Mucosa of descending colon (tissue), 3 donors: ENCODE data around the gene FBXL19. TPM values are rescaled to one million over a fixed set of nuclear protein-coding genes. Genes with fewer than 3 reads are reported as not detected.
A peak's percentile ranks its signal among the peaks of the same experiment; 100 is the strongest.

Experiments
- ATAC-seq: fragments of 200-7000 bp; cut with Tn5 transposase; one replicate; pipeline ENCODE4 v1.9.1; 2020; ENCODE audit warnings: mild to moderate bottlenecking, moderate library complexity
- DNase-seq, 3 donors: peaks; one replicate each; pipeline ENCODE4 v3.0.0-alpha.2; 2020
- H3K36me3 ChIP-seq: fragments of 200-600 bp; one replicate; pipeline ENCODE4 v1.8.0; 2021; ENCODE audit warnings: low read depth, mild to moderate bottlenecking
- H3K4me1 ChIP-seq: fragments of 200-600 bp; one replicate; pipeline ENCODE4 v1.8.0; 2021; ENCODE audit warnings: low read depth, mild to moderate bottlenecking
- H3K4me3 ChIP-seq: fragments of 200-600 bp; one replicate; pipeline ENCODE4 v1.8.0; 2021; ENCODE audit warnings: mild to moderate bottlenecking
- H3K9me3 ChIP-seq: fragments of 200-600 bp; one replicate; pipeline ENCODE4 v1.8.0; 2021; ENCODE audit warnings: mild to moderate bottlenecking
- intact Hi-C, 2 donors: fragments of 100-400 bp; cut with DNase I in 1 of 2; cut with micrococcal nuclease in 1 of 2; formaldehyde crosslinking; loops; one replicate each; pipeline versions ENCODE4 v1.11.0 to v1.11.1; 2022; cut with DNase I, micrococcal nuclease
- long read RNA-seq, 2 donors: library from polyadenylated mRNA; unstranded; transcript quantifications; one replicate each; pipeline ENCODE4 v2.0.0, GENCODE V29; 2019 to 2021
- total RNA-seq, 3 donors: library from RNA; stranded (reverse); fragmentation: NEBNext Ultra II Directional in 2 of 3; extraction: Animal tissue kit (Norgen Biotek cat#: 25700) in 2 of 3; gene quantifications; one replicate each; pipeline versions ENCODE4 v1.2.1 to v1.2.4, GENCODE V29; 2021 to 2023
- TF ChIP-seq, protein P1 (sequence below): fragments of 200-600 bp; IDR thresholded peaks from one replicate; pipeline ENCODE4 v1.8.0; 2022; ENCODE audit warnings: antibody characterized with exemption, mild to moderate bottlenecking
- donor health status: DM: no; HTN: no; CAD: no; lungs with moderate emphysema.
- donor health status: DM: no; HTN: no; CAD: no.
- donor health status: DM: no; HTN: yes; CAD: no.

Gene FBXL19
- 10 to 100 TPM; 17.6 to 30.3 (median 22.4) TPM for total RNA-seq
- long read RNA-seq, donor 1, partial matches to known transcripts, result 5 of 8 reads
- long read RNA-seq, donor 1, other reads (novel, unspliced or antisense), result 3 of 8 reads
- long read RNA-seq, donor 2, partial matches to known transcripts, result 0 of 1 reads
- long read RNA-seq, donor 2, other reads (novel, unspliced or antisense), result 1 of 1 reads

DNA sequence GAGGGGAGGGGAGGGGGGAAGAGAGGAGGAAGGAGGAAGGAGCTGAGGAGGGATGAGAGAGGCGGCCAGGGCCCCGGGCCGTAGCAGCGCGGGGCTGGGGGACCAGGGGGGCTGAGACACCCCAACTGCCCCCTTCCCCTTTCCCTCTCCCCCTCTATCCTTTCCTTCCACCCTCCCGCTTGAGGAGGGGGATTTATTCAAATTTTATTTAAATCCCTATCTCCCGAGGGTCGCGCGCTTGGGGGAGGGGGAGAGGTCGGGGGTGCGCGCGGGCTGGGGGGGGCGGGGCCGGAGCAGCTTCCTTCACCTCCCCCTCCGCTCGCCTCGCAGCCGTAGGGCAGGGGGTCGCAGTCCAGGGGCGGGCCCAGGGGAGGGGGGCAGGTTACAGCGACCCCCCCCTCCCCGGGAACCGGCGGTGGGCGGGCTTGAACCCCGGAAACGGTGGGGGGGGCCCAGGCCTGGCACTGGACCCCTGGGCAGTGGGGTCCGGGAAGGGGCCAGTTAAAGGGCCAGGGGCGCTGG, at the start of gene FBXL19:
Gene FBXL19, plus strand, starts transcription at position 19 of the 522 bp plus-strand sequence. CDS start 2,183 bp downstream, outside the sequence.
- peak within 1 kb of the TSS; percentile 32 for H3K4me3 ChIP-seq
- TF ChIP-seq, protein P1, sequence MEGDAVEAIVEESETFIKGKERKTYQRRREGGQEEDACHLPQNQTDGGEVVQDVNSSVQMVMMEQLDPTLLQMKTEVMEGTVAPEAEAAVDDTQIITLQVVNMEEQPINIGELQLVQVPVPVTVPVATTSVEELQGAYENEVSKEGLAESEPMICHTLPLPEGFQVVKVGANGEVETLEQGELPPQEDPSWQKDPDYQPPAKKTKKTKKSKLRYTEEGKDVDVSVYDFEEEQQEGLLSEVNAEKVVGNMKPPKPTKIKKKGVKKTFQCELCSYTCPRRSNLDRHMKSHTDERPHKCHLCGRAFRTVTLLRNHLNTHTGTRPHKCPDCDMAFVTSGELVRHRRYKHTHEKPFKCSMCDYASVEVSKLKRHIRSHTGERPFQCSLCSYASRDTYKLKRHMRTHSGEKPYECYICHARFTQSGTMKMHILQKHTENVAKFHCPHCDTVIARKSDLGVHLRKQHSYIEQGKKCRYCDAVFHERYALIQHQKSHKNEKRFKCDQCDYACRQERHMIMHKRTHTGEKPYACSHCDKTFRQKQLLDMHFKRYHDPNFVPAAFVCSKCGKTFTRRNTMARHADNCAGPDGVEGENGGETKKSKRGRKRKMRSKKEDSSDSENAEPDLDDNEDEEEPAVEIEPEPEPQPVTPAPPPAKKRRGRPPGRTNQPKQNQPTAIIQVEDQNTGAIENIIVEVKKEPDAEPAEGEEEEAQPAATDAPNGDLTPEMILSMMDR, result no peak
- ATAC-seq (no peak), DNase-seq (peak; percentile 63 to 81 (median 78))
- intact Hi-C loops, result loop anchor here in 1 of 2 donors (5.0 kb wide), 1 partner anchor 81 kb away; no protein-coding TSS in a partner anchor
- H3K4me1 ChIP-seq, result peaks cover 7% of the 10 kb centered on the region
- no peaks in the 10 kb centered on the region for H3K9me3 ChIP-seq
- peaks cover 4% of the 10 kb centered on the region for H3K36me3 ChIP-seq

- Histone ChIP-seq H3K9me3 (no peaks in the 10 kb centered on the region), H3K4me1 (peaks cover 24% of the 10 kb centered on the region), H3K36me3 (no peaks in the 10 kb centered on the region), H3K4me3 (peak overlapping the region; percentile 85)
- TF ChIP-seq, protein P1, result no peak
- DNase-seq (peak in 2 of 3 donors; percentile 25 to 40), ATAC-seq (no peak)
- intact Hi-C loops, result no loop called here
Measured at GRCh38 chr16:30874244-30874820, 49.0 kb upstream of the FBXL19 start.

DNA sequence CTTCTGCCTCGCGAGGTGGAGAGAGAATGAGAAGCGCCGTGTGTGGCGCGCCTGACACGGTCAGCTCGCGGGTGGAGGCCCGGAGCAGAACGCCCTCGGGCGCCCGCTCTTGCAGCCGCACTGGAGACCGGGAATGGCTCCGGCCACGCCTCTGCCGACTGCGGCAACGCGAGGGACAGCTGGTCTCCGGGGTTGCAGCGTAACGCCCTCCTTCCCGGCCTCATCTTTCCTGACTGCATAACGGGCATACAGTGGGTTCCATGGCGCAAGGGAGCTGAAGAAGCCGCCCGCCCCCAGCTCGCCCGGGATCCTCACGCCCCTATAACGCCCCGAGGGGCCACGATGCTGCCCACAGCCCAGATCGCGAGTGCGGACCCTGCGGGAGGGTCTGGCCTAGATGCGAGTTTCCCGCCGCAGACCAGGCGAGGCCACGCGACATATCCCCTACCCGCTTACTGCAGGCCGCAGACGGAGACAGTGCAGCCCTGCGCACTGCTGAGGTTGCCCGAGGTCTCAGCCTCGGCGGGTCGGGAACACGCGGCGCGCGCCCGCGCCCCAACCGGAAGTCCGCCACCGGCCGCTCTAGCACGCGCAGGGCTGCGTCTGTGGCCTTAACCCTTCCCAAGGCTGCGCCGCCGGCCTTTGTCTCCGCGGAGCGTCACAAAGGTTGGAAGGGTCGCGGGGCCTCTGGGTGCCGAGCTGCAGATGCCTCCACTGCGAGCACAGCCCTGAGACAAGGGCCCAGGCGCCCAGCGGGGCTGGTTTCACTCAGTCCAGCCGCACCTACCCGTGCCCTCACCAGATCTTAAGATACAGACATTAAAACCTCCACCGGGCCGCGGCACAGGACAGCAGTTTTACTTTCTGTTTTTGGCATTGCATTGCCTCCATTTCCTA, 48.3 kb upstream of the FBXL19 start:
- Histone ChIP-seq H3K4me1 (peaks cover 24% of the 10 kb centered on the region), H3K36me3 (no peaks in the 10 kb centered on the region), H3K4me3 (peak overlapping the region; percentile 85), H3K9me3 (no peaks in the 10 kb centered on the region)
- TF ChIP-seq, protein P1, result no peak
- intact Hi-C loops, result no loop called here
- peak; percentile 96 for ATAC-seq
- DNase-seq, result peak; percentile 95 to 96 (median 96)

DNA sequence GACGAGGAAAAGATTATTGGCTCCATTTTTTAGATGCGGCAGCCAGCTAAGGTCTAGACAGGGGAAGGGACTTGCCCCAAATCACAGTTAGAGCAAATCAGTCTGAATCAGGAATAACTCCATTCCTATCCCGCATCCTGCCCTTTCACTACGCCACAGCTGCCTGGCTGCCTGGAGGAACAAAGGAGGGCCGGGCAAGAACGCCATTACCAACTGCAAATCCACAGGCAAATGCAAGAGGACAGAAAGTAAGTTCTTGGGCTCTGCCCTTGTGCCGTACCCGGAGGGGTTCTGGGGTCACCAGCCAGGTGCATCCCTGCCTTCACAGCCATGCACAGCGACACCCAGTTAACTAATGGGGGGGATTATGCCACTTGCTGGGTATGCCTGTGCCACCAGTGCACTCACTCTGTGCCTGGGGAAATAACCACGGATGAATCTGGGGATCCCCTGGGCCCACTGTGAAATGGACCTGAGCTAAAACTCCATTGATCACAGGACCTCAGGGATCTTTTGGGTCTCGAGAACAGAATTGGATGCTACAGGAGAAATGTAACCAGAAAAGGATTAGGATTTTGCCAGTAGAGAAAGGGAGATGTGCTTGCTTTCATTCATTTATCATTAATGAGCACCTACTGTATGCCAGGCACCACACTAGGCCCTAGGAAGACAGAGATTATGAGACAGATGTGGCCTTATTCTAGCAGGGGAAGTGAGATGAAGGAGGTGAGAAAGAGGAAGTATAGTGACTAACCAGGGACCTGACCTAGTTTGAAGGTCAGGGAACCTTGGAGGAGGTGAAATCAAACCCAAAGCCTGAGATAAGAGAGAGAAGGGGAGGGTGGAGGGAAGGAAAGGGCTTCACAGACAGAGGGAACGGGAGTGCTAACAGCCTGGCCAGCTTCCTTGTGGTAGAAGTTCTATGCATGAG, 47.2 kb upstream of the FBXL19 start:
- peak in 2 of 3 donors; percentile 40 to 61 for DNase-seq
- H3K9me3 ChIP-seq, result no peaks in the 10 kb centered on the region
- TF ChIP-seq, protein P1, result no peak
- H3K4me3 ChIP-seq, result peak overlapping the region; percentile 85
- peak; percentile 48 for ATAC-seq
- intact Hi-C loops, result no loop called here
- no peaks in the 10 kb centered on the region for H3K36me3 ChIP-seq
- H3K4me1 ChIP-seq, result peaks cover 26% of the 10 kb centered on the region
